ENCODE results near the gene RSBN1L. TPM values are rescaled to one million over a fixed set of nuclear protein-coding genes. Genes with fewer than 3 reads are reported as not detected.
"Not testable (repeated sequence)": the region's sequence is repeated elsewhere in the genome, so short reads cannot be mapped to it uniquely, and the experiment has no call there.

RSBN1L gene
- polyA plus RNA-seq, 3 donors, result 31.5 to 33.5 (median 33.5) TPM

- no peak for DNase-seq (ENCODE audit: low read depth in 3 of 3, low spot score in 2 of 3)
These were observed 69.2 kb downstream of the RSBN1L start for GRCh38 chr7:77765481-77765880.

- DNase-seq (ENCODE audit: low read depth in 3 of 3, low spot score in 2 of 3), result no peak
These were observed 69.9 kb downstream of the RSBN1L start for GRCh38 chr7:77765906-77766800.

- no peak for DNase-seq (ENCODE audit: low read depth in 3 of 3, low spot score in 2 of 3)
These were observed 70.7 kb downstream of the RSBN1L start for GRCh38 chr7:77766801-77767605.

GRCh38 chr7:77770316-77770715, 74.1 kb downstream of the RSBN1L start:
- DNase-seq (ENCODE audit: low read depth in 3 of 3, low spot score in 2 of 3), result no peak

GRCh38 chr7:77771901-77772300, 75.6 kb downstream of the RSBN1L start:
- DNase-seq (ENCODE audit: low read depth in 3 of 3, low spot score in 2 of 3), result no peak

- DNase-seq (ENCODE audit: low read depth in 3 of 3, low spot score in 2 of 3), result no peak
These were observed 82.3 kb downstream of the RSBN1L start for GRCh38 chr7:77778535-77778934.

- no peak for DNase-seq (ENCODE audit: low read depth in 3 of 3, low spot score in 2 of 3)
These were observed 86.1 kb downstream of the RSBN1L start for GRCh38 chr7:77782383-77782782.

- DNase-seq (ENCODE audit: low read depth in 3 of 3, low spot score in 2 of 3), result no peak
These were observed 86.9 kb downstream of the RSBN1L start for GRCh38 chr7:77783111-77783510.

- no peak for DNase-seq (ENCODE audit: low read depth in 3 of 3, low spot score in 2 of 3)
These were observed 87.3 kb downstream of the RSBN1L start for GRCh38 chr7:77783545-77783944.

GRCh38 chr7:77784426-77784825, 88.2 kb downstream of the RSBN1L start:
- DNase-seq (ENCODE audit: low read depth in 3 of 3, low spot score in 2 of 3), result not testable (repeated sequence)

- no peak for DNase-seq (ENCODE audit: low read depth in 3 of 3, low spot score in 2 of 3)
These were observed 89.8 kb downstream of the RSBN1L start for GRCh38 chr7:77786018-77786417.

GRCh38 chr7:77786741-77787140, 90.5 kb downstream of the RSBN1L start:
- no peak for DNase-seq (ENCODE audit: low read depth in 3 of 3, low spot score in 2 of 3)

GRCh38 chr7:77788327-77788902, 92.2 kb downstream of the RSBN1L start:
- DNase-seq (ENCODE audit: low read depth in 3 of 3, low spot score in 2 of 3), result no peak

GRCh38 chr7:77791336-77791735, 95.1 kb downstream of the RSBN1L start:
- DNase-seq (ENCODE audit: low read depth in 3 of 3, low spot score in 2 of 3), result no peak

- DNase-seq (ENCODE audit: low read depth in 3 of 3, low spot score in 2 of 3), result no peak
These were observed 95.7 kb downstream of the RSBN1L start for GRCh38 chr7:77791956-77792355.

GRCh38 chr7:77794000-77794399, 97.7 kb downstream of the RSBN1L start:
- DNase-seq (ENCODE audit: low read depth in 3 of 3, low spot score in 2 of 3), result no peak

- DNase-seq (ENCODE audit: low read depth in 3 of 3, low spot score in 2 of 3), result no peak
These were observed 99.8 kb downstream of the RSBN1L start for GRCh38 chr7:77796109-77796508.

GRCh38 chr7:77796960-77797359, 100.7 kb downstream of the RSBN1L start:
- DNase-seq (ENCODE audit: low read depth in 3 of 3, low spot score in 2 of 3), result no peak

- no peak for DNase-seq (ENCODE audit: low read depth in 3 of 3, low spot score in 2 of 3)
These were observed 101.6 kb downstream of the RSBN1L start for GRCh38 chr7:77797734-77798393.

- peak; percentile 98 to 99 (median 98) for DNase-seq (ENCODE audit: low read depth in 3 of 3, low spot score in 2 of 3)
These were observed 102.3 kb downstream of the RSBN1L start, which contains the start of the genes PHTF2 and TMEM60 for GRCh38 chr7:77798394-77799077. TSS of gene PHTF2 (plus strand) at chr7:77798773. TSS of gene TMEM60 (minus strand) at chr7:77798434. CDS start at chr7:77794373, 4,061 bp downstream.
